ENCODE measurements around the gene H2BW2.

- TF ChIP-seq CTCF (IDR thresholded peaks at IDR 0.05; ENCODE audit: low read length) = no peak
- TF ChIP-seq EZH2 (optimal IDR thresholded peaks at IDR 0.05; ENCODE audit: low read depth, low read length) = no peak
- TF ChIP-seq EZH2phosphoT487 (IDR thresholded peaks at IDR 0.05; ENCODE audit: low read length) = no peak
These were observed 45.0 kb downstream of the H2BW2 start for GRCh38 chrX:104084534-104085277.
